Endothelial cell (in vitro differentiated cells): ENCODE measurements around the gene PSG5. TPM values are rescaled to one million over a fixed set of nuclear protein-coding genes. Genes with fewer than 3 reads are reported as not detected.
"Not testable (repeated sequence)": the region's sequence is repeated elsewhere in the genome, so short reads cannot be mapped to it uniquely, and the experiment has no call there.

Experiments
- DNase-seq: peaks from one replicate; pipeline ENCODE4 v3.0.0; 2021; ENCODE audit warnings: low spot score
- H3K27ac Mint-ChIP-seq: one replicate; pipeline ENCODE4 v1.8.0; 2021; ENCODE audit warnings: mixed read lengths, inconsistent platforms; ENCODE audit not compliant: unreplicated experiment
- H3K27me3 Mint-ChIP-seq: one replicate; pipeline ENCODE4 v1.8.0; 2021; ENCODE audit warnings: mild to moderate bottlenecking, moderate library complexity, mixed read lengths, inconsistent platforms; ENCODE audit not compliant: unreplicated experiment
- H3K36me3 Mint-ChIP-seq: one replicate; pipeline ENCODE4 v1.8.0; 2021; ENCODE audit warnings: mild to moderate bottlenecking, low read depth, mixed read lengths, inconsistent platforms; ENCODE audit not compliant: unreplicated experiment
- H3K4me1 Mint-ChIP-seq: one replicate; pipeline ENCODE4 v1.8.0; 2021; ENCODE audit warnings: mild to moderate bottlenecking, mixed read lengths, inconsistent platforms; ENCODE audit not compliant: unreplicated experiment
- H3K4me3 Mint-ChIP-seq: one replicate; pipeline ENCODE4 v1.8.0; 2021; ENCODE audit warnings: mild to moderate bottlenecking, mixed read lengths, inconsistent platforms; ENCODE audit not compliant: unreplicated experiment
- H3K9me3 Mint-ChIP-seq: one replicate; pipeline ENCODE4 v1.8.0; 2021; ENCODE audit warnings: mixed read lengths, inconsistent platforms; ENCODE audit not compliant: unreplicated experiment
- CTCF ChIP-seq: fragments of 200-600 bp; sonication (generic); IDR thresholded peaks from one replicate; pipeline ENCODE4 v1.5.0; 2021; ENCODE audit warnings: antibody characterized with exemption; ENCODE audit not compliant: unreplicated experiment
- long read RNA-seq: library from polyadenylated mRNA; unstranded; transcript quantifications from one replicate; pipeline ENCODE4 v2.0.0, GENCODE V29; 2020; ENCODE audit not compliant: unreplicated experiment
- total RNA-seq: library from RNA; stranded (reverse); fragmentation: NEBNext Ultra II Directional; extraction: Animal tissue kit (Norgen Biotek cat#: 25700); gene quantifications from one replicate; pipeline ENCODE4 v1.2.1, GENCODE V29; 2021; ENCODE audit not compliant: unreplicated experiment

PSG5 gene
- total RNA-seq, result not detected
- long read RNA-seq, result 0 reads

- not testable (repeated sequence) for H3K9me3 Mint-ChIP-seq, H3K27me3 Mint-ChIP-seq, H3K4me3 Mint-ChIP-seq, H3K4me1 Mint-ChIP-seq, H3K36me3 Mint-ChIP-seq, H3K27ac Mint-ChIP-seq, DNase-seq
Measured at GRCh38 chr19:43186311-43186935, at the start of gene PSG5. TSS of gene PSG5 (minus strand) at chr19:43186536. CDS start at chr19:43186405, 131 bp downstream.

GRCh38 chr19:43235686-43236085, 49.4 kb upstream of the PSG5 start:
- not testable (repeated sequence) for H3K36me3 Mint-ChIP-seq, H3K4me3 Mint-ChIP-seq, H3K9me3 Mint-ChIP-seq, DNase-seq, H3K4me1 Mint-ChIP-seq, H3K27me3 Mint-ChIP-seq, H3K27ac Mint-ChIP-seq

GRCh38 chr19:43229315-43229714, 43.0 kb upstream of the PSG5 start:
- Mint-ChIP-seq H3K4me3 (no peak overlapping the region), H3K27me3 (no peaks in the 10 kb centered on the region), H3K9me3 (peaks cover 15% of the 10 kb centered on the region), H3K36me3 (no peaks in the 10 kb centered on the region), H3K27ac (no peak overlapping the region), H3K4me1 (no peaks in the 10 kb centered on the region)
- TF ChIP-seq CTCF, result no peak
- DNase-seq, result no peak

GRCh38 chr19:43228730-43229129, 42.4 kb upstream of the PSG5 start:
- peak; percentile 8 for DNase-seq
- H3K36me3 Mint-ChIP-seq, result not testable (repeated sequence)

GRCh38 chr19:43226986-43227385, 40.6 kb upstream of the PSG5 start:
- not testable (repeated sequence) for H3K27ac Mint-ChIP-seq, DNase-seq, H3K4me1 Mint-ChIP-seq, H3K4me3 Mint-ChIP-seq, H3K36me3 Mint-ChIP-seq, H3K27me3 Mint-ChIP-seq
- H3K9me3 Mint-ChIP-seq, result peaks cover 20% of the 10 kb centered on the region

More at GRCh38 chr19:43228730-43229129, 42.4 kb upstream of the PSG5 start:
- H3K9me3 Mint-ChIP-seq, result peaks cover 20% of the 10 kb centered on the region
- not testable (repeated sequence) for H3K4me1 Mint-ChIP-seq, H3K4me3 Mint-ChIP-seq, H3K27me3 Mint-ChIP-seq, H3K27ac Mint-ChIP-seq

- Mint-ChIP-seq H3K27ac (no peak overlapping the region), H3K9me3 (peaks cover 21% of the 10 kb centered on the region), H3K4me1 (no peaks in the 10 kb centered on the region), H3K36me3 (no peaks in the 10 kb centered on the region), H3K4me3 (no peak overlapping the region), H3K27me3 (peaks cover 1% of the 10 kb centered on the region)
- no peak for DNase-seq
- no peak for TF ChIP-seq CTCF
Measured at GRCh38 chr19:43224855-43225253, 38.5 kb upstream of the PSG5 start.

GRCh38 chr19:43224201-43224854, 38.0 kb upstream of the PSG5 start:
- not testable (repeated sequence) for H3K36me3 Mint-ChIP-seq, DNase-seq

GRCh38 chr19:43221891-43222290, 35.6 kb upstream of the PSG5 start:
- not testable (repeated sequence) for H3K27ac Mint-ChIP-seq, DNase-seq, H3K36me3 Mint-ChIP-seq, H3K27me3 Mint-ChIP-seq, H3K4me3 Mint-ChIP-seq, H3K4me1 Mint-ChIP-seq
- H3K9me3 Mint-ChIP-seq, result peaks cover 14% of the 10 kb centered on the region

More at GRCh38 chr19:43224201-43224854, 38.0 kb upstream of the PSG5 start:
- peaks cover 17% of the 10 kb centered on the region for H3K9me3 Mint-ChIP-seq
- not testable (repeated sequence) for H3K4me3 Mint-ChIP-seq, H3K27me3 Mint-ChIP-seq, H3K4me1 Mint-ChIP-seq, H3K27ac Mint-ChIP-seq

- H3K27me3 Mint-ChIP-seq, H3K36me3 Mint-ChIP-seq, H3K4me3 Mint-ChIP-seq, H3K9me3 Mint-ChIP-seq, DNase-seq, H3K4me1 Mint-ChIP-seq, H3K27ac Mint-ChIP-seq: not testable (repeated sequence)
Measured at GRCh38 chr19:43219136-43219535, 32.8 kb upstream of the PSG5 start.

- not testable (repeated sequence) for H3K4me3 Mint-ChIP-seq, H3K36me3 Mint-ChIP-seq, H3K9me3 Mint-ChIP-seq, DNase-seq, H3K4me1 Mint-ChIP-seq, H3K27me3 Mint-ChIP-seq, H3K27ac Mint-ChIP-seq
Measured at GRCh38 chr19:43215881-43216280, 29.5 kb upstream of the PSG5 start.
